Measurements from ENCODE around the gene MOB2.
A peak's percentile ranks its signal among the peaks of the same experiment; 100 is the strongest.

Gene MOB2

GRCh38 chr11:1440066-1440465 lies 46.5 kb downstream of the MOB2 start:
- TF ChIP-seq CTCF (IDR thresholded peaks at IDR 0.05; ENCODE audit: extremely low read depth, insufficient read depth, missing control alignments) = no peak
- in situ Hi-C loops (cut with MboI; ENCODE audit: low pct_unique_long_range_greater_than_20kb, low sequenced_read_pairs, unreplicated experiment) = no loop called here
- DNase-seq (ENCODE audit: low spot score) = no peak

- DNase-seq (ENCODE audit: low spot score) = no peak
- no peak for TF ChIP-seq CTCF (IDR thresholded peaks at IDR 0.05; ENCODE audit: extremely low read depth, insufficient read depth, missing control alignments)
- in situ Hi-C loops (cut with MboI; ENCODE audit: low pct_unique_long_range_greater_than_20kb, low sequenced_read_pairs, unreplicated experiment) = no loop called here
Measured at GRCh38 chr11:1439341-1439740, 47.2 kb downstream of the MOB2 start.

- TF ChIP-seq CTCF (IDR thresholded peaks at IDR 0.05; ENCODE audit: extremely low read depth, insufficient read depth, missing control alignments) = no peak
Measured at GRCh38 chr11:1438967-1439330, 47.6 kb downstream of the MOB2 start.

GRCh38 chr11:1438261-1438966 lies 48.2 kb downstream of the MOB2 start:
- in situ Hi-C loops (cut with MboI; ENCODE audit: low pct_unique_long_range_greater_than_20kb, low sequenced_read_pairs, unreplicated experiment) = no loop called here
- TF ChIP-seq CTCF (IDR thresholded peaks at IDR 0.05; ENCODE audit: extremely low read depth, insufficient read depth, missing control alignments) = no peak
- no peak for DNase-seq (ENCODE audit: low spot score)

More at GRCh38 chr11:1438967-1439330, 47.6 kb downstream of the MOB2 start:
- in situ Hi-C loops (cut with MboI; ENCODE audit: low pct_unique_long_range_greater_than_20kb, low sequenced_read_pairs, unreplicated experiment) = no loop called here
- DNase-seq (ENCODE audit: low spot score) = no peak

GRCh38 chr11:1437500-1437899 lies 49.1 kb downstream of the MOB2 start:
- in situ Hi-C loops (cut with MboI; ENCODE audit: low pct_unique_long_range_greater_than_20kb, low sequenced_read_pairs, unreplicated experiment) = no loop called here
- no peak for TF ChIP-seq CTCF (IDR thresholded peaks at IDR 0.05; ENCODE audit: extremely low read depth, insufficient read depth, missing control alignments)
- DNase-seq (ENCODE audit: low spot score) = peak; percentile 34

- no peak for TF ChIP-seq CTCF (IDR thresholded peaks at IDR 0.05; ENCODE audit: extremely low read depth, insufficient read depth, missing control alignments)
- peak; percentile 52 for DNase-seq (ENCODE audit: low spot score)
- in situ Hi-C loops (cut with MboI; ENCODE audit: low pct_unique_long_range_greater_than_20kb, low sequenced_read_pairs, unreplicated experiment) = no loop called here
Measured at GRCh38 chr11:1436468-1437039, 50.0 kb downstream of the MOB2 start.

Measured in GM13977 (cell line).